H4 (cell line): ENCODE results near the gene INPP5A. TPM values are rescaled to one million over a fixed set of nuclear protein-coding genes. Genes with fewer than 3 reads are reported as not detected.
"Not testable (repeated sequence)": the region's sequence is repeated elsewhere in the genome, so short reads cannot be mapped to it uniquely, and the experiment has no call there.

Source experiments
- DNase-seq: peaks from one replicate; pipeline ENCODE4 v3.0.0-alpha.2; 2015; ENCODE audit warnings: low spot score
- total RNA-seq: library from RNA; depleted of rRNA; stranded (reverse); fragments of >200 nt; shearing (Covaris generic); gene quantifications from 2 replicates; pipeline ENCODE4 v1.2.3, GENCODE V29; 2014

The INPP5A gene
- total RNA-seq, 1 experiment from 2014 or later = 21.0 TPM

DNA sequence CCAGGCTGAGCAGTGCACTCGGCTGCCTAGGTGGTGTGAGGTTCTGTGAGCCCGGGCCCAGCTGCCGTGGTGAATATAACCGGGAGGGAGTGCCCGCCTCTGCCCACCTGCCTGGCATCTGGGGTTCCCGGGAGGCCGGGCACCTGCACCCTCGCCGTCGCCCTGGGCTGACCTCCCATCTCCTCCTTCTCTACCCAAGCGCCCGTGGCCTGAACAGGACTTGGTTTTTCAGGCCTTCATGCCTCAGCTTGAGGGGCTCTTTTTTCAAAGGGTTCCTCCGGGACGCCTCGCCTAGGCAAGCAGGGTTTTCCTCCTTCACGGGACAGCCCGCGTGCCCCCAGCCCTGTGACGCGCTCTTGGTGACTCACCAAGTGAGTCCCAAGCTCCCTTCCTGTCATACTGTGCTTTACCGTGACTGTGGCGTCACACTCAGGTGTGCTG lies 9.9 kb downstream of the INPP5A start:
- DNase-seq = no peak

DNA sequence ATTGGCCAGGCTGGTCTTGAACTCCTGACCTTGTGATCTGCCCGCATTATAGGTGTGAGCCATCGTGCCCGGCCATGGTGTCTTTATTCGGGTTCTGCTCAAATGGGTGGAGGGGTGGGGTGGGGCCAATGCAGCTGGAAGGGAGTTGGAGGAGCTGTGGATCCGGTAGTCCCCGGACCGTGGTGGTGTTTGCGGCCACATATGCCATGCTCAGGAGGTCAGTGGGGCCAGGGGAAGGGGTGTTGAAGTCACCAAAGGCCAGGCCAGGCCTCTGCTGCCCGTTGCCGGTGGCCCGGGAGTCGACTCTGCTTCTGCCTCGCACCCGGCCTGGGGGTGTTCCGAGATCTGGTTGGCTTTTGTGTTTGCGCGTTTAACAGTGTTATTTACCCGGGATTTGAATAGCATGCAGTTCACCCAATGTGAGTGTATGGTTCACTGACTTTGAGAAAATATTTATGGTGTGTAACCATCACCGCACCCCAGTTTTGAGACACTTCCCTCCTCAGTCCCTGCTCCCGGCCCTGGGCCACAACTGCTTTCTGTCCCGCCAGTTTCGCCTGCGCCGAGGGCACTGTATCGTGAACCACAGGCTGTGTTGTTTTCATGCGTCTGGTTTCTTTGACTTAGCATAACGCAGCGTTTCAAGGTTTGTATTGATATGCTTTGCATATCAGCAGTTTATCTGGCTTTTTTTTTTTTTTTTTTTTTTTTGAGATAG lies 10.7 kb downstream of the INPP5A start:
- DNase-seq = no peak

DNA sequence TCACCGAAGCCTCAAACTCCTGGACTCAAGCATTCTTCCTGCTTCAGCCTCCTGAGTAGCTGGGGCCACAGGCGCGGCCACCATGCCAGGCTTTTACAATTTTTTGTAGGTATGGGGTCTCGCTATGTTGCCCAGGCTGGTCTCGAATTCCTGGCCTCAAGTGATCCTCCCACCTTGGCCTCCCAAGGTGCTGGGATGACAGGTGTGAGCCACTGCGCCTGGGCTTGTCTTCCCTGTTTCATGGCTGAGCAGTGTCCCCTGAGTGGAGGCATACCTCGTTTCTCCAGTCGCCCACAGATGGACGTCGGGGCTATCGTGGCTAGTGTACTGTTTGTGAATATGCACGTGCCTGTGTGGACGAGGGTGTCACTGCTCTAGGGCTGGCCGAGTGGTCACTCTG lies 11.3 kb downstream of the INPP5A start:
- DNase-seq = no peak

DNA sequence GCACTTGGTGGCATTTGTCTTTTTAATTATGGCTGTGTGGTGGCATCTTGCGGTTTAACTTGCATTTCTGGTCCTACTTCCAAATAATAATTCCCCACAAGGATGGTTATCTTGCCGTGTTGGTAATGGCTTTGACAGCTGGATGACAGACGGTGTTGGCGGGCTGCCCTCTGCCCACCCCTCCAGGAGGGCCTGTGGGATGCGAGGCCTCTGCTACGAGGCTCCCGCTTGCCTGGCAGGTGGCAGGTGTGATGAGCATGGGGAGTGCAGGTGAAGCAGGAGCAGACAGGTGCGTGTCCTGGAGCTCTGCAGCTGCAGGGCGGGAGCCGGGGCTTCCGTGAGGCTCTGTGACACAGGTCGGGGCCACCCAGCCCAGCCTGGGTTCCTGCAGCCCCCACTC lies 11.8 kb downstream of the INPP5A start:
- no peak for DNase-seq

DNA sequence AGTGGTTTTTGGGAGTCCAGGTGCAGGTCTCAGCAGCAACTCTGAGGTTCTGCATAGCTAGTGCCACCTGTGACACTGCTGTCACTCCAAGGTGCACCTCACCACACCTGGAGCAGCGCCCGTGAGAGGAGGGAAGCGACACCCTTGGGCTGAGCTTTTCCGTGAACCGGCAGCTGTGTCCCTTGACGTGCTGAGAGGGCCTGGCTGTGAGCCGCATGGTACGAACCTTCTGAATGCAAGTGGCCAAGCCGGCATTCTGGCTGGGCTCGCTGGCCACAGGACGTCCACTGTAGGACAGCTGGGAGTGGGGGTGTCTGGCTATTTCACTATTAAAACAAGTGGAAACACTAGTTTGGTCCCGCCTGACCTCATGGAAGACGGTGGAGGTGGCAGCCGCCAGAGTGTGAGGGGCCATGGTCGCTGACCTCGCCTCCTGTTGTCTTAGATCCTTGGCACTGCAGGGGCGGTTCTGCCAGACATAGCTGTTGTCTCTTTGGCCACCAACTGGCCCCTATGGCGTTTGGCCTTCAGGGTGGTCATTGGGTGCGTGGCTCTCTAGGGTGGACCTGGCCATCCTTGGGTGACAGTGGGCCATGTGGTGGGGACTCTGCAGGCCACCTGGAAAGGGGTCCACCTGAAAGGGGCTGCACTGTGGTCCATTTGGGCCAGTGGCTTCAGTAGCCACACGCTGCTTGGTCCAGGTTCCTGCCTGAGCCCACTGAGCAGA lies 12.9 kb downstream of the INPP5A start:
- DNase-seq = no peak

DNA sequence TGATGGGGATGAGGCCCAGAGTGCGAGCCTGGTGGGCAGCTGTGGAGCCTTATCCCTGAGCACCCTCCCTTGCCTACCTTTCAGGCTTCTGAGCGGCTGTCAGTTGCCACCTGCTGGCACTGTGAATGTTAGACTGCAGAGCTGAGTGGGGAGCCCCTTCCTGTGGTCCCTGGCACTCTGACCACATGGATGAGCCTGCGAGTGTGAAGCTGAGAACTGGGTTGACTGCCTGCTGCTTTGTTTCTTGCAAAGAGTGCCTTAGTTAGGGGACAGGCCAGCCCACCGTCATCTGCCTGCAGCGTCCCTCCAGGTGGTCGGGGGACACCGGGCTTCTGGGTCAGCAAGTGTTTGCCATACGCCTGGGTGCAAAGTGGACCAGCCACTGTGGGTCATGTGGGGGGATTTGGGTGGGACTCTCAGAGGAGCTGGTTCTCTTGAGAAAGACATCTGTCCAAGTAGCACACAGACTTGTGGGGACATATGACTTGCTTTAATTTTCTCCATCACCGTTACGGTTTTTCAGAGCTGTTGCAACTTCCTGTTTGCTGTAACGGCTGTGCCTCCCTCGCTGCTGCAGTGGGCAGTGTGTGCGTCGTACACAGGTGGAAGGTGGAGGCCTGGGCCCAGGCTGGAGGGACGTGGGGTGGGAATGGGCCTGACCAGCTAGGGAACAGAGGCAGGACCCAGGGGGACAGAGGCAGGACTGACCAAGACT lies 13.7 kb downstream of the INPP5A start:
- DNase-seq = no peak

DNA sequence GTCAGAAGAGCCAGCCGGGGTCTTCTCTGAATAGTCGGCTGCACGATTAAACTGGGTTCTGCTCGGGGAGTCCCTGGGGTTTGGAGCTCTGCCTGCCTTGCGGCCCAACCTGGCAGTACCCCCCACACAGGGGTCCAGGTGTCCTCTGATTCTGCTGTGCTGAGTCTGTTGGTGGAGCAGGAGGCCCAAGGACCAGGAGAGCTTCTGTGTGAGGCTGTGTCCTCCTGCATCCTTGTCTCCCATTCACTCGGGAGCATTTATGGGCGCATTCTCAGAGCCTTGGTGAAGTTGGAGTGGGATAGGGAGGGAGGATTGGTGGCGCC lies 14.2 kb downstream of the INPP5A start:
- DNase-seq = no peak

DNA sequence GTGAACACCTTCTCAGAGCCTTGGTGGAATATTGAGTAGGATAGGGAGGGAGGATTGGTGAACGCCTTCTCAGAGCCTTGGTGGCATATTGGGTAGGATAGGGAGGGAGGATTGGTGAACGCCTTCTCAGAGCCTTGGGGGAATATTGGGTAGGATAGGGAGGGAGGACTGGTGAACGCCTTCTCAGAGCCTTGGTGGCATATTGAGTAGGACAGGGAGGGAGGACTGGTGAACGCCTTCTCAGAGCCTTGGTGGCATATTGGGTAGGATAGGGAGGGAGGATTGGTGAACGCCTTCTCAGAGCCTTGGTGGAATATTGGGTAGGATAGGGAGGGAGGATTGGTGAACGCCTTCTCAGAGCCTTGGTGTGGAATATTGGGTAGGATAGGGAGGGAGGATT lies 15.0 kb downstream of the INPP5A start:
- DNase-seq = not testable (repeated sequence)

DNA sequence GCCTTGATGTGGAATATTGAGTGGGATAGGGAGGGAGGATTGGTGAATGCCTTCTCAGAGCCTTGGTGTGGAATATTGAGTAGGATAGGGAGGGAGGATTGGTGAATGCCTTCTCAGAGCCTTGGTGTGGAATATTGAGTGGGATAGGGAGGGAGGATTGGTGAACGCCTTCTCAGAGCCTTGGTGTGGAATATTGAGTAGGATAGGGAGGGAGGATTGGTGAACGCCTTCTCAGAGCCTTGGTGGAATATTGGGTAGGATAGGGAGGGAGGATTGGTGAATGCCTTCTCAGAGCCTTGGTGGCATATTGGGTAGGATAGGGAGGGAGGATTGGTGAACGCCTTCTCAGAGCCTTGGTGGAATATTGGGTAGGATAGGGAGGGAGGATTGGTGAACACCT lies 16.0 kb downstream of the INPP5A start:
- DNase-seq = not testable (repeated sequence)

DNA sequence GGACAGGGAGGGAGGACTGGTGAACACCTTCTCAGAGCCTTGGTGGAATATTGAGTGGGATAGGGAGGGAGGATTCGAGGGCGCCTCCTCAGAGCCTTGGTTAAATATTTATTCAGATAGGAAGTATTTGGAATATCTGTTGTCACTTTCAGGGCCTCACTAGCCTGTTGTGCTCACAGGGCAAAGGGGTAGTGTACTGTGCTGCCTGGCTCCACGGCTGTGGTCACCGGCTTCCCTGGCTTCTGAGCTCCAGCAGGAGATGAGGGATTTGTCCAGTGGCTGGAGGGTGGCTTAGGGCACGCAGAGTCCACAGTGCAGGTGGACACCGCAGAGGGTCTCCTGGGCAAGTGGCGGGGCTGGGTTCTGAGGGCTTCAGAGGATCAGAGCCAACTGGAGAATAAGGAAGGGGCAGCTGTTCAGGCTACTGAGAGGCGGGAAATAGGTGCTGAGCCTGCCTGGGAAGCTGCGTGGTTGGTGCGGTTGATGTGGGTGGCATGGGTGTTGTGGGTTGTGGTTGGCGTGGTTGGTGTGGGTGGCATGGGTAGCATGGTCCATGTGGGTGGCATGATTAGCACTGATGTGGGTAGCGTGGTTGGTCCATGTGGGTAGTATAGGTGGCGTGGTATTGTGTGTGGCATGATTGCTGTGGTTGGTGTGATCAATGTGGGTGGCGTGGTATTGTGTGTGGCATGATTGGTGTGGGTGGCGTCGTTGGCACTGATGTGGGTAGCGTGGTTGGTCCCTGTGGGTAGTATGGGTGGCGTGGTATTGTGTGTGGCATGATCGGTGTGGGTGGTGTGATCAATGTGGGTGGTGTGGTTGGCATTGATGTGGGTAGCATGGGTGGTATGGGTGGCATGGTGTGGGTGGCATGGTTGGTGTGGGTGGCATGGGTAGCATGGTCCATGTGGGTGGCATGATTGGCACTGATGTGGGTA lies 16.7 kb downstream of the INPP5A start:
- DNase-seq = no peak

DNA sequence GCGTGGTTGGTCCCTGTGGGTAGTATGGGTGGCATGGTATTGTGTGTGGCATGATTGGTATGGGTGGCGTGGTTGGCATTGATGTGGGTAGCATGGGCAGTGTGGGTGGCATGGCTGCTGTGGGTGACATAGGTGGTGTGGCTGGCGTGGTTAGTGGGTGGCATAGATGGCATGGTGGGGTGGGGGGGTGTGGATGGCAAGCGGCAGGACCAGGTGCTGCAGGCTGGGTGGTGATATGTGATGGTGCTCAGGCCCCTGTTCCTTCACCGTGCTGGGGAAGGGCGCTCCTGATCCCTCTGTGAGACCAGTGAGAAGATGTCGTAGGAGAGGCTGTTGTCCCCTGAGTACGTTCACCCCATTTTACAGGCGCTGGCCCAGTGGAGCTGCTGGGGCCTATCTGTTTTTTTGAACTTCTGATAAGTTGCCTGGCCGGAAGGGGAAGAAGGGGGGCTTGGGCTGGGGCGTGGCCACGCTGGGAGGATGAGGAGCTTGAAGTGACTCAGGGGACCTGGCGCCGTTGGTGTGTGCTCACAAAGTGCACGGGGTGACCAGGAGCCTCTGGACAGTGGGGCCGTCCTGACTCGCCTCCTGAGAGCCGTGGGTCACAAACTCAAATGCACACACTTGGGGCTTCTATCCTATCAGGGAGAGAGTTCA lies 17.5 kb downstream of the INPP5A start:
- no peak for DNase-seq

DNA sequence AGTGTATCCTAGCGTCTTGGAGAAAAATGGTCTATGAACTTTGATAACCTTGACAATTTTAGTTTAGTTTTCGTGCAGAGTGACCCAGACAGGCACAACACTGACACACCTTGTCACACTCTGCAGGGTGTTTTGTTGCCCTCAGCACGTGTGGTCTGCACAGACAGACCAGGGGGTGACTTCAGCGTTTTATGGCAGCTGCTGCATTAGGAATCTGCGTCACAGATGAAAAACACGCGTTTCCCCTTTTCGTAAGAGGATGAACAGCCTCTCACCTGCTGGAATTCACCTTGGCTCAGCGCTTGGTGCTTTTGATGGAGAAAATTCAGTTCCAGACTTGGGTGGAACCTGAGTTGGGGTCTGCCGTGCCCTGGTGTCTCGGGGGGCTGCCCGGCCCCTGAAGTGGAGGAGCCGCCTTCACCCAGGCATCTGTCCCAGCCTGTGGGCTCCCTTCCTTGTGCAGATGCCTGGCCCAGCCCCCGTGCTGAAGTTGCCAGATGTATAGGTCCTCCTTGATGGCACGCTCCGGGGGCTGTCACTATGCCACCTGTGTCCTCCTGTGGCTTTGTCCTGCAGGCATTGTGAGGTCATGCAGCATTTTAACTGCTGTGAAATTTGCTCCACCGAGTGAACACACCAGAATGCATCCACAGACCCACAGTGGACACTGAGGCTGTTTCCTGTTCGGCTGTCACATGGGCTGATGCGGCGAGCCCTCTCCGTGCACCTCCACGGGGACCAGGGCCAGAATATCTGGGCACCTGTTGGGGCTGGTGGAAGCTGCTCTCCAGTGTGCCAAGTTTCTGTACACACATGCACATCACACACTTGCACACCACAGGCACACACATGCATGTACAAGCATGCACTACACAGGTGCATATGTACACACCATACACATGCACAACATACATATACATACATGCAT lies 18.3 kb downstream of the INPP5A start:
- no peak for DNase-seq

DNA sequence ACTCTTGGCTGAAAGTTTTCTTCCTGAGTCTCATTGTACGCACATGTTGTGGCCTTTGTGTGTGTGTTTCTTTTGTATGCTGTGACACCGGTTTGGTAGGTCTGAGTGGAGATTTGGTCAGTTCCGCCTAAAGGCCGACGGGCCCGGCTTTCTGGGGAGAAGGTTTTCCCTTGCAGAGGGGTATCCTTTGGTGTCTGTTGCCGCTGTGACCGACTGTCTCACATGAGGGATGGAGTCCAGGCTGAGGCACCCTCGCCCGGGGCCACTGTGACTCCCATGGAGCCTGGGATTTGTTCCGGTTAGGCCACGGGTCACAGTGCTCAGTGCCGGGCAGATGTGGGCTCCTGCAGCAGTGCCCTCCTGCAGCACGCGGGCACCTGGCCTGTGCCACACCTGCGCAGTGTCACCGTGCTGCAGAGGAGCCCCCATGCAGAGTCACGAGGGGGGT lies 19.4 kb downstream of the INPP5A start:
- no peak for DNase-seq

DNA sequence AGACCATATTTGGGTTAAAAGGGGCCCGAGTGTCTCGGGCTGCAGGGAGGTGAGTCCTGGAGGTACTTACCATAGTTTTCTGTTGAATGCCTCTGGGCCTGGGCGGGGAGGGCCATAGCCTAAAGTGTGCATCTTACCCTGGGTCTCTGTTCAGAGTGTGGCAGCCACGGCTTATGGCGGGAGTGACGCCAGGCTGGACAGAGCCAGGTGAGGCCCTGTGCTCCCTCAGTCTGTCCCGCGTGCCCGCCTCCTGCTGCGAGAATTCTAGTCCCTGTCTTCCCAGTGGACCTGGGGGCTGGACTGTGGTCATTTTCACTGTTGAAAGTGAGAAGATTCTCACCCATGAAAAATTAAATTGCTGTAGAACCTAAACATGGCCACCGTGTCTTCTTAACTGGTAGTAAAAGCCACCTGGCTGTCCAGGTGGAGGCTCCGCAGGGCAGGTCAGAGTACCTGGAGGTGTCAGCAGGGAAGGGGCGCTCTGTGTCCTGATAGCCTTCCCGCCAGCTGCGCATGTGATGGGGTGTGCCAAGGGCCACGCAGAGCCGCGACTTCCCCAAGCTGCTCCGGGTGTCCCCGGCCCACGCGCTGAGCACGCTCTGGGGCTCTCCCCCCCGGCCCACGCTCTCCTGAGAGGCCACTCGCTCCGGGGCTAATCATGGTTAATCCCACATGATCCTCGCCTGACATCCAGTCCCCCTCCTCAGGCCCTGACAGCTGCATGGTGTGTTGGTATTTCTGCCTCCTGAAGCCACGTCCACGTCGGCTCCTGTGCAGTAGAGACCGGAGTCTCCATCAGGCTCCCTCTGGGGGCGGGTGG lies 20.3 kb downstream of the INPP5A start:
- no peak for DNase-seq

DNA sequence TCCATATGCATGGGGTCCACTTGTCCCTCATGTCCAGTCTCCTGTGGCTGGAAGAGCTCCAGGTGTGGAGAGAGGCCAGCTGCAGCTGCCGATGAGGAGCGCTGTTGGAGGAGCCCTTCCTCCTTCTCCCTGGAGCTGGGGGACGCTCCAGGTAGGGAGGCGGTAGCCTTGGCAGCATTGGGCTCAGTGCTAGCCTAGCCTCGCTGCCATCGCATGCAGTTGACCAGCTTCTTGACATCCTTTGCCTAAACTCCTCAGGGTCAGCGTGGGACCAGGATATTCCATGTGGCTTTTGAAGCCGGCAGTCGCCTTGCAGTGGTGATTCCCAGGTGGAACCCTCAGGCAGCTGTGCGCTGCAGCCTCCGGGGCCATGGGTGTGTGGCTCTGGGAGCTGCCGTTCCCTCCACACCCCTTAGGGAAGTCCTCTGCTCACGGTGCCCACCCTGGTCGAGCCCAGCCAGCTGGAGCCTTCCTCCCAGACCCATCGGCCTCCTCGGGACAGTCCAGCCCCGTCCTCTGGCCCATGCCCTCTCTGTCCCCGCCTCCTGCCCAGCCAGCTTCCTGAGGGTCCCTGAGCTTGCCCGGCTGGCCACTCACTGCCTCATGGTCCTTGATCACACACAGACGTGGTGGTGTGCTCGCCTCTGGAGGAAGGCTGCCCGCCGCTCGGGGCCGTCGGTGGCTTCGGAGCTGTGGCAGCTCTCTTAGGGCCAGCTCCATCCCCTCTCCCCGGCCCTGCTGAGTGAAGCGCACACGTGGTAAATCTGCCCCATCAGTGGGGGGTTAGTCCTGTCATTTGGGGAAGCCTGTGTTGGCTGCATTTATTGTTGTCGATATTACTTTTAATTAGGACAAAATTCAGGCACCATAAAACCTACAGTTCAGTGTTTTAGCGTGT lies 21.2 kb downstream of the INPP5A start:
- DNase-seq = no peak

DNA sequence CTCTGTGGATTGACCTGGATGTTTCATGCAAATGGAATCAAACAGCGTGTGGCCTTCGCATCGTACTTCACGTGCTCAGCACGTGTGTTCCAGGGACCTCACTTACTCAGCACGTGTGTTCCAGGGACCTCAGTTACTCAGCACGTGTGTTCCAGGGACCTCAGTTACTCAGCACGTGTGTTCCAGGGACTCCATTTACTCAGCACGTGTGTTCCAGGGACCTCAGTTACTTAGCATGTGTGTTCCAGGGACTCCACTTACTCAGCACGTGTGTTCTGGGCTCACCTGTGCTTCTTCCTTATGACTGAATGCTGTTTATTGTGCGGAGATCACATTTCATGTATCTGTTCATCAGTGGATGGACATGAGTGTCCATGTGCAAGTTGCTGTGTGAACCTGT lies 22.0 kb downstream of the INPP5A start:
- DNase-seq = no peak

DNA sequence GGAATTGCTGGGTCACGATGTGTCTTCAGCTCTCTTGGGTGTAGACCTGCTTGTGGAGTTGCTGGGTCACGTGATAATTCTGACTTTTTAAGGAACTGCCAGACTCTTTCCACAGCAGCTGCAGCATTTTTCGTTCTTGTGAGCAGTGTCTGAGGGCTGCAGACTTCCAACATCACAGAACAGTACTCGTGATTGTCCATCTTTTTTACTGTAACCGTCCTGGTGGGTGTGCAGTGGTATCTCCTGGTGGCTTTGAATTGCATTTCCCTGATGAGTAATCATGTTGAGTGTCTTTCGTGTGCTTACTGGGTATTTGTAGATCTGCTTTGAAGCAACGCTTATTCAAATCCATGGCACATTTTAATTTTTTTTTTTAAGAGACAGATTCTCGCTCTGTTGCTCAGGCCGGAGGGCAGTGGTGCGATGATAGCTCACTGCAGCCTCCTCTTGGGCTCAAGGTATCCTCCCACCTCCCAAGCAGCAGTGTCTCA lies 22.7 kb downstream of the INPP5A start:
- DNase-seq = no peak
